CD4-positive, alpha-beta T cell treated with Interferon gamma for 1 hour (primary cell): ENCODE results near the gene ZNF626.
"Not testable (repeated sequence)": the region's sequence is repeated elsewhere in the genome, so short reads cannot be mapped to it uniquely, and the experiment has no call there.

ENCODE experiments used
- DNase-seq: peaks from one replicate; pipeline ENCODE4 v3.0.0-alpha.2; 2020

ZNF626 gene

GRCh38 chr19:20661150-20661819 lies at the start of gene ZNF626:
TSS of gene ZNF626 (minus strand) at chr19:20661571. CDS start at chr19:20661446, 125 bp downstream.
- peak; percentile 93 for DNase-seq

DNA sequence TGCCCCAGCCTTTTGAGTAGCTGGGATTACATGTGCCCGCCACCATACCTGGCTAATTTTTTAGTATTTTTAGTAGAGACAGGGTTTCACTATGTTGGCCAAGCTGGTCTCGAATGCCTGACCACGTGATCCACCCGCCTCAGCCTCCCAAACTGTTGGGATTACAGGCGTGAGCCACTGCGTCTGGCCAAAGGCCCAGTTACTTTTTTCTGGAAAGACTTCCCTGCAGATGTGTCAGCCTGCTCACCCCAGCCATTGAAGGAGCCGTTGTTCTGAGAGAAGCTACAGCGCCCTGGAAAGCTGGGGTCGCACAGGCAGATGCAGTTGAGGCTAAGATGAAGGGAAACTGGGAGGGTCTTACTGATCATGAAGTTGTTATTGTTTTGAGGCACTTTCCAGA lies 7.9 kb upstream of the ZNF626 start:
- no peak for DNase-seq

GRCh38 chr19:20667281-20667680 lies 5.9 kb upstream of the ZNF626 start:
- no peak for DNase-seq

DNA sequence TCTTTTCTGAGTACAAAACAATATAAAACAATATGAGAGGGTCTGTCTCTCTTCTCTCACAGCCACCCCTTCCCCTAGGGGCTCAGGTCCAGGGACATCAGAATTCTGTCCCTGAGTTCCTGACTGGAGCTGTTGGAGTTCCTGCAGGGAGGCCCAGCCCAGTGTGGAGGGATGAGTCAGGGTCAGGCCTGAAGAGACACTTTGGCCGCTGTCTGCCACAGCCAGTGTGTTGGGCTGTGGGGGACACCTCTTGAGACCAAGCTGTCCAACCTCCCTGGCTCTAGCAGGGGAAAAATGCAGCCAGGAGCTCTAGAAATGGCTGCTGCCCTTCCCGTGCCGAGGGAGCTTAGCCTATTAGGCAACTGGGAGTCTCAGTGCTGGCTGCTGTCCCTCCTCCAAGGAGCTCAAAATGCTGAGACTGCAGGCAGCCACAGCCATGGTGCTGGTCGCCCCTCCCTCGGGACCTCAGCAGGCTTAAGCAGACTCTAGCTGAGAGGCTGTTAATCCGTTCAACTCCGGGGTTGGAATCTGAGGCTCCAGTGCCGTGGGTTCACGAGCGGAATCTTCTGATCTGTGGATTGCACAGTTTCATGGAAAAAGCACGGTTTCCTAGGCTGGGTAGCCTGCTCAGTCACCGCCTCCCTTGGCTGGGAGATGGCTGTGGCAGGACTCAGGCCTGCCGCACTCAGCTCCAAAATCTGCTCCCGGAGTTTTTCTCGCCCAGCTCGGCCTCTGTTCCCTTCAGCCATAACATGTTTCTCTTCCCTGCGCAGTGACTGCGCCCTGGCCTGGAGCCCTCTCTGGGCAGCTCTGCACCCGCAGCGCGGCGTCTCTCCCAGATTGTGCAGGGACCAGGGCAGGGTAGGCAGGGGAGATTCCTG lies 3.8 kb upstream of the ZNF626 start:
- no peak for DNase-seq

- not testable (repeated sequence) for DNase-seq
These were observed 3.1 kb upstream of the ZNF626 start for GRCh38 chr19:20664475-20664874.

DNA sequence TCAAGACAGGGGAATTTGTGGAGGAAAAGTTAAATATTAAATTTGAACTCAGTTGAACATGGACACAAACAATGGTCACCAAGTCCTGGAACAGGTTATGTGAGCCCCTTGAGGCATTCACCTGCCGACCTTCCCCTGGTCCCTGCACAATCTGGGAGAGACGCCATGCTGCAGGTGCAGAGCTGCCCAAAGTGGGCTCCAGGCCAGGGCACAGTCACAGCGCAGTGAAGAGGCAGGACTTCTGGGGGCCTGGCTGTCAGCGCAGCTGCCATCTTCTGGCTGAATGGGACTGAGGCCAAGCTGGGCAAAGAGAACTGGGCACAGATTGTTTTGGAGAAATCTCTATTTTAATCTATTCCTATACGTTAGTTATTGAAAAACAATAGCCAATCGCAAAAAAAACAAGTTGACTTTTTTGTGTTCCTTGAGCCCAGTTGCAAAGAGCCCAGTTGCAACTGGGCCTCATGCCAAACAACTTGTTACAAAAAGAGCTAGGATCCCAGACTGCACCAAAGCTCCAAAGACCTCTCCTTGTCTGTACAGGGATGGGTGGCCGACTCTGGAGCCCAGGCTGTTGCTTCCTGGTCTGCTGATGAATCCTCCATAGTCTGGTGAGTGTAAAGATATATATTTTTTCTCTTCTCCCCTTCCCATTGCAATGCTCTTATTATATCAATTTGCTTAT lies 1.2 kb upstream of the ZNF626 start:
- DNase-seq = no peak

DNA sequence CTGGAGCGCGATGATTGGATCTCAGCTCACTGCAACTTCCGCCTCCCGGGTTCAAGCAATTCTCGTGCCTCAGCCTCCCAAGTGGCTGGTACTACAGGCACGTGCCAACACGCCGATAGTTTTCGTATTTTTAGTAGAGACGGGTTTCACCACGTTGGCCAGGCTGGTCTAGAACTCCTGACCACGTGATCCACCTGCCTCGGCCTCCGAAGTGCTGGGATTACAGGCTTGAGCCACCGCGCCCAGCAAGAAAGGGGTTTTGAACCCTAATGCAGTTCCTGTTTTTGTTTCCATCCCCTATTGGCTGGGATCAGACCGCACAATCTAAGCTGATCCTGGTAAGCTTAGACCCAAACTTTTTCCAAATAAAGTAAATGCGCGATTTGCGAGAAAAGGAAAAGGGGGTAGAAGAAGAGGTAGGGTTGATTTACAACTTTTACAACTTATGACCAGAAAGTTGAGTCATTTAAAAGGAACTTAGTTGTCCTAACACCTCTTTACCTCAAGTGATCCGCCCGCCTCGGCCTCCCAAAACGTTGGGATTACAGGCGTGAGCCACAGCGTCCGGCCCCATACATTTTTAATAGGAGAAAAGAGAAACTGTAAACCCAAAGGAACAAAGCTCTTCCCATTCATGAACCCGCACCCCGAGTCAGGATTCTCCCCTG lies 764 bp downstream of the ZNF626 start:
- no peak for DNase-seq

DNA sequence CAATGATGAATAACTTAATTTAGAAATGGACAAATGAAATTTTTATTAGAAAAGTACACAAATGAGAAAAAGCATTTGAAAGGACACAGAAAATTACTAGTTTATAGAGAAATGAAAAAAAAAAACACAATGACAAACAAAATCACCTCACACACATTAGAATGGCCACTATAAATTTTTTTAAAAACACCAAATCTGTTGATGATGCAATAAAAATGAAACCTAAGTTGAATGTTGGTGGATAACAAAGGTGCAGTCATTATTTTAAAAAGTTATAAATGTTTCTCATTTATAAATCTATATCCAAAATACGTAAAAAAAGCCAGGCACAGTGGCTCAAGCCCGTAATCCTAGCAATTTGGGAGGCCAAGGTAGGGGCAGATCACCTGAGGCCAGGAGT lies 20.8 kb downstream of the ZNF626 start:
- no peak for DNase-seq

DNA sequence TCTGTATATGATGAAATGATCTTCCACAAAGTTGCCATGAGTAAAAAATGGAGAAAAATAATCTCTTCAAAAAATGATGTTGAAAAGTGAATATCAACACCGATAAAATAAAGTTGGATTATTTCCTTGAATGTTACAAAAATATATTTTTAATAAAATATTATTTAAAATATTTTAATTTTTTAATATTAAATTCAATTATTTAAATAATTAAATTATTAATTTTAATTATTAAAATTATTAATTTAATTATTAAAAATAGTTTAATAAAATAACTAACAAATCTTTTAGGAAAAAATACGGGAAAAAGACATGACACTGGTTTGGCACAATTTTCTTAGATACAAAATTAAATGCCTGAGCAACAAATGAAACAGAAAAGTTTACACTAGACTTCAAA lies 21.3 kb downstream of the ZNF626 start:
- DNase-seq = no peak

- DNase-seq = not testable (repeated sequence)
These were observed 36.8 kb downstream of the ZNF626 start for GRCh38 chr19:20624560-20624959.

DNA sequence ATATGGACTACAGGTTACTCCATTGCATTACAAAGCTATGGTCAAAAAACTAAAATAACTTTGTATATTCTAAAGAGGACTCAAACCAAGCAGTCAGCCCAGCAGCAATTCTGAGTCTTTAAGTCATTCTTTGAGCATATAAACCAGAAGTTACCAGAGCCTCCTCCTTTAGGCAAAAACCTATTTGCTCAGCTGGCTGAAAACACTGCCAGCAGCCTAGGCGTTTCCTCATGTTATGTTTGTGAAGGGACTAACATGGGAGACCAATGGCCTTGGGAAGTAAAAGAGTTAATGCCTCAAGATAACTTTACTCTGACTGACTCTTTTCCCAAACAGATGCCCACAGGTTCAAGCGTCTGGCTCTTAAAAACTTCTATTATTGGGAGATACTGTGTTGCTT lies 45.3 kb downstream of the ZNF626 start:
- no peak for DNase-seq

DNA sequence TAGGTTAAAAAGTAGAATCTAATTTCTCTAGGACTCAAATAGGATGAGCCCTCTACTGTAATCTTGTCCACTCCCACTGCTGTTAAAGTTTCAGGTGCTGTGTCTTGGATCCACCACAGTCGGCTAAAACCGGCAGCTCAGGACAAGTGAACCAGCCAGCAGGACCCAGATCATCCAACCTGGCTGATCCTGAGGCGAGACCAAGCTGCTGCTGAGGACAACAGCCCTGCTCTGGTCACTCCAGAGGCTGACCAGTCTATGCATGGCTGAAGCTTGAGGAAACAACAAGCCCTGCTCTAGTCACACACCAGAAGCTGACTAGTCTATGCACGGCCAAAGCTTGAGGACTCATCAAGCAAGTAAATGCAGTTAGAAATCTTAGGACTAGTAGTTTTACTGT lies 46.4 kb downstream of the ZNF626 start:
- DNase-seq = not testable (repeated sequence)

- DNase-seq = no peak
These were observed 48.6 kb downstream of the ZNF626 start for GRCh38 chr19:20612711-20613316.

GRCh38 chr19:20611866-20612265 lies 49.5 kb downstream of the ZNF626 start:
- DNase-seq = no peak

DNA sequence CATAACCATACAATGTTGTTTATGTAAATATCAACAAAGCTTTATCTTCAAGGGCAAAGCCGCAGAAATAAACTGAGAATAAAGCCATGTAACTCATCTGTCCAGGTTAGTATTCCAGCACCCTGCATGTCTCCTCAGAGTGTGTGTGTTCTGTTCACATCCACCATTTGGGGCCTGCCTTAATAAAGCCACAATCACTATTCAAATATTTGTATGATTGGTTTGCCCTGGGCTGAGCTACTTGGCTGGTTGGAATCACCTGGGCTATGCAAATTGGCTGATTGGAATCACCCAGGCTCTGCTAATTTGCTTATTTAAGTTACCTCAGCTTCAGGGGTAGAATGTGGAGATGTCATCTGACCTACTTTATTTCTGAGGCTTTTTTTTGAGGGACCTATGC lies 53.4 kb downstream of the ZNF626 start:
- no peak for DNase-seq
